Ureter (tissue), 1 donor: Measurements from ENCODE around the gene OSCP1. TPM values are rescaled to one million over a fixed set of nuclear protein-coding genes. Genes with fewer than 3 reads are reported as not detected.

Source experiments
- DNase-seq: peaks from one replicate; pipeline ENCODE4 v3.0.0-alpha.2; 2020; ENCODE audit warnings: low spot score
- total RNA-seq: library from RNA; stranded (reverse); gene quantifications from one replicate; pipeline ENCODE4 v1.2.4, GENCODE V29; 2023
- donor health status: DM: yes; HTN: yes; CAD: no.

The OSCP1 gene
- total RNA-seq, 1 donor from 2014 or later = 13.4 TPM

- no peak for DNase-seq
Observed at GRCh38 chr1:36402504-36402890, 47.8 kb downstream of the OSCP1 start.

- DNase-seq = no peak
Observed at GRCh38 chr1:36401602-36402503, 48.4 kb downstream of the OSCP1 start.

DNA sequence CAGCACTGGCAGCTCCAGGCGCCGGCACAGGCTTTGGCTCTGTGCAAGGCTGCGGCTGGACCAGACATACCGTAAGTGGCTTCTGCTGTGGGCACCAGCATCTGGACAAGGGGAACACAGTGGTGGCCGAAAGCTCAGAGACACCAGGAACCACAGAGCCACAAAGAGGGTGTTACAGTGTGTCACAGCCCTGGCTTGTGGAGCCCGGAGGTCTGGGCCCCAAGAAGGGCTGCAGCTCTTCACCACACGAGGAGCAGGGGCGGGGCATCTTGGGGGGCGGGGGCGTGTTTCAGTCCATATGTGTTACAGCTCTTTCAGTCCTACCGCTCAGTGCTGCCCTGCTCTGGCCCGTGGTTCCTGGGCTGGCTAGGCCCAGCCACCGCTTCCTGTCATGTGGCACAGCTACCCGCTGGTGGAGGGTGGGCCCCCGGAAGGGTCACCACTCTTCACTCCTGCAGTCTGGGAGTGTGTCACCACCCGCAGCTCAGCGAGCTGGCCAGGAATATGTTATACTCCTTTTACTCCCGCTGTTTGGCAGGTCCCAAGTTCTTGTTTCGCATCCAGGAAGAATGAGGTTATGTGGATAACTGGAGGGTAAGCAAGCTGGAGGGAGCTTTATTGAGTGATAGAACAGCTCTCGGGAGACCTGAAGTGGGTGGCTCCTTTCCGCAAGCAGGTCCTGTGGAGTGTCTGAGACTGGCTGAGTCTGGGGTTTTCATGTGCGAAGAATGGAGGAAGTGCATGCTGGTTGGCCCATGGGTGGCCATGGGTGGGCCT lies 49.2 kb downstream of the OSCP1 start:
- DNase-seq = peak; percentile 81

- DNase-seq = no peak
Observed at GRCh38 chr1:36400514-36400824, 49.8 kb downstream of the OSCP1 start.

GRCh38 chr1:36398370-36398977 lies 51.8 kb downstream of the OSCP1 start:
- no peak for DNase-seq

DNA sequence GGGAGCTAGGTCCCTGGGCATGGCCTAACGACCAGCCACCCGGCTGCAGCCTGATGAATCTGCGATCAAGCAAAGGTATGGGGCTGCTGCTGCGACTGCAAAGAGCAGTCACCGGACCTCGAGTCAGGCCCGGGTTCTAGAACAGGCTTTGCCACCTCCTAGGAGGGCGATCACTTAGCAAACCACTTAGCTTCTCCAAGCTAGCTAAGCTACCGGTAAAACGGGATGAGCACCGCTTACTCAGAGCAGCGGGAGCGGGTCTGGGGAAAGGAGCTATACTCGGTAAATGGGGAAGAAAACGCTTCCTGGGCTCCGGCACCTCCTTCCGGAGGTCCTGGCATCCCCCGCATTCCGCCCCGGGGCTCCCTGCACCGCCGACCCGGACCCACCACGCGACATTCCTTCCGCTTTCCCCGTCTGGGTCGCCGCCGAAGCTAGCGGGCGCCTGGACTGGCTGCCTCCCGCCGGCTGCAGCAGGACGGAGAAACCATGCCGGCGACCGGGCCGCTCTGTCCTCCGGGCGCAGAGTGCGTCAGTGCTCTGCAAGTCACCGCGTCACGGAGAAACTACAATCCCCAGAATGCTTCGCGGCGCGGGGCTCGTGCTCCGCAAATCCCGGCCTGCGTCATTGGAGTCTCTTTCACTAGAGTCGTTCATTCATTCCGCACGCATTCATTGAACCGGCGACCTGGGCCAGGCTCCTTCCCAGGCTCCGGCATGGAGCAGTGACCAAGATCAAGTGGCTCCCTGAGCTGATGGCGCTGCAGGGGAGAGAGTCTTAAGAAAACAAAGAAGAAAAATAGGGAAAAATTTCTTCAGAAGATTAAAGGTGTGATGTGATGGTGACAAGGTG lies 52.6 kb downstream of the OSCP1 start, which contains the start of gene LSM10:
Gene LSM10 (minus strand): TSS at position 531 of the 853 bp plus-strand sequence. CDS start 3,779 bp downstream, outside the sequence.
- DNase-seq = peak; percentile 96

GRCh38 chr1:36397083-36397377 lies 53.2 kb downstream of the OSCP1 start:
- no peak for DNase-seq

DNA sequence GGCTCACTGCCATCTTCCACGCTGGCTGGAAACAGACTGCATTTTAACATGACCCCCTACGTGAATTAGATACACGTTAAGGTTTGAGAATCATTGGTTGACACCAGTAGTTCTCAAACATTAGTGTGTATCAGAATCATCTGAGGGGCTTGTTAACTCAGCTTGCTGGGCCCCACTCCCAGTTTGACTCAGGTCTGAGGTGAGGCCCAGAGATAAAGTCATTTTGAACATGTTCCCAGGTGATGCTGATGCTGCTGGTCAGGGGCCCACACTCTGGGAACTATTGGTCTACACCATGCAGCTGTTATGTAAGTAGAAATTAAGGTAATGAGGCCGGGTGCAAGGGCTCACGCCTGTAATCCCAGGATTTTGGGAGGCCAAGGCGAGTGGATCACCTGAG lies 53.9 kb downstream of the OSCP1 start:
- no peak for DNase-seq

- no peak for DNase-seq
Observed at GRCh38 chr1:36393686-36394085, 56.6 kb downstream of the OSCP1 start.

GRCh38 chr1:36392836-36393235 lies 57.4 kb downstream of the OSCP1 start:
- DNase-seq = no peak

DNA sequence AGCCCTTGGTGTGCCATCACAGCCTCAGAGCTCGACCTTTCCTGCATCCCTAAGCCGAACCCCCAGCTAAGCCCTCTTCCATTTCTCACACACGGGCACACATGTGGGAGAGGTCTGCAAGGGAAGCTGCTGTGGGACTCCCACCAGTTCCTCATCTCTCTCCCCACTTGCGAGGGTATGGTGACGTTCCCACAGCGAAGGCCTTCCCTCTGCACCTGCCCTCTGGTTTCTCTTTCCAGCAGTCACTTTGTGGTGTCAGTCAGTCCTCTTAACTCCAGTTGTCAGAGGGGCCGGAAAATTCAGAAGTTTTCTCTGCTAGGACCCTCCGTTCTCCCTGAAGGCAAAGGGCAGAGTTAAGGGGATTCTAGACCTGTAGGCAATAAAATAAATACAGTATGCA lies 59.0 kb downstream of the OSCP1 start:
- DNase-seq = no peak

- no peak for DNase-seq
Observed at GRCh38 chr1:36390411-36390810, 59.8 kb downstream of the OSCP1 start.

DNA sequence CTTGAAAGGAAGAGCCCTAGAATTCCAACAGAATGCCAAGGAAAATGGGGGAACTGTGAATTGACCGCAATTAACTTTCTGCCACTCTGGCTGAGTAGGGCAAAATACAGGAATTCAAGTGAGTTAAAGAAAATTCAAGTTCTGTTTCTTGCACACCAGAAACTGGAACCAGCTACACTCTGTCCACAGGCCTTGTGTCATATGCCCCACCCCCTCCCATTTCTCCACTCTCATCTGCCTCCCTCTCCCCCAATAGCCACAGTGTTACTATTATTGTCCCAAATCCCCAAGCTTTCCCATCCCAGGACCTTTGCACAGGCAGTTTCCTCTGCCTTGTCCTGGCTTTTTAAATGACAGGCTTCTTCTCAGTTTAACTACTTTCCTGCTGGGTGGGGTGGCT lies 60.3 kb downstream of the OSCP1 start:
- no peak for DNase-seq

DNA sequence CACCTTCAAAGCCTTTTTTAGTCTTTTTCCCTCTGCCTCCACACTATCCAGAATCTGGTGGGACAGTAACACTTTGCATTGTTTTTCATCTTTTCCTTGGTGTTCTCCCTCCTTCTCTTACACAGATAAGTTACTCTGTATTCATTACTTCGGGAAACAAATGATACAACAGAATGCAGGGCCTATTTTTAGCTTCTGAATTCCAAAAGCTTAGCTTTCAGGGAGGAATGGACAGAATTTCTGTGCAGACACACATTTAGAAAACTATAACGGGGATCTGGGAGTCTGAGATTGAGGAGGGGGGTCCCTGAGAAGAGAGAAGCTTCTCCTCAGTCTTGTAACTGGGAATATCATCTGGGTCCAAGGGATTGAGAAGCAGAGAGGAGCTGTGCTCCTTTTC lies 61.0 kb downstream of the OSCP1 start:
- DNase-seq = no peak

- no peak for DNase-seq
Observed at GRCh38 chr1:36387141-36387949, 62.9 kb downstream of the OSCP1 start.

DNA sequence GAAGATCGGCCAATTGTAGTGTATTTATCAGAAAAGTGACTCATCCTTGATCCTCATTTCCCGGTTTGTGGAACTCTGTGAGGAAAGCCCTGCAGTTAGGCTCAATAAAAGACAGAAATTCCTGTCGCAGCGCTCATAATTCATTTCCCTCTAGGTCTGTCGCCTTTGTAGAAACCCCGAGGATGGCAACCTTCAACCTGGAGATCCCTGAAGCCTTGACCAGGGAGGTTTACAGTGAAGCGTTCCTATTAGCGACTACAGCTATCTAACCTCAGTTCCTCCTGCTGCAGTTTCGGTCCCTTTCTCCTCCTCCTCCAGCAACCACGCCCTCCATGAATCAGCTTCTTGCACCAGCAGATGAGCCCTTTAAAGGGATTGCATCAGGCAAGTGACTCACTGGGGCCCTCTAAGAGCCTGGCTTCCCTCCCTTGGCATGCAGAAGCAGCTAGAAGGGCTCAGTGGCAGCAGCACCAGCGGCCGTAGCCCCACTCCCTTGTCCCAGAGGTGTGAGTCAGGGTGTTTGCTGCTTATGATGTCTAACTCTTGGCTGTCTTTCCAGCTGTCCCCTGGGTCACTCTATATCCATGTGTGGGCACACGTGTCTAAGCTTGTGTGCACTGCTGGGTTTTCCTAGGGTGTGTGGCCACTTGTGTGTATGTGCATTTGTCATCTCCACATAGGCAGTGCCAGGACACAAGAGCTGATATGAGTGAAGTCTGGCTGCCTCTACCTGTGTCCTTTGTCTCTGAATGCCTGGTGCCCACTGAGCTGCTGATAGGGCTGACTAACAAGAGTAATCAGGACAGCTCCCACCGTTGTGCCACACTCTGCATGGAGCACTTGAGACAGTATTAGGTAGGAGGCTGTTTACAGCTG lies 63.7 kb downstream of the OSCP1 start:
- DNase-seq = peak; percentile 95

- DNase-seq = peak; percentile 99
Observed at GRCh38 chr1:36385410-36386264, 64.6 kb downstream of the OSCP1 start, which contains the start of gene STK40. STK40 (minus strand) TSS chr1:36385924; CDS start chr1:36361332, 24,592 bp downstream.

DNA sequence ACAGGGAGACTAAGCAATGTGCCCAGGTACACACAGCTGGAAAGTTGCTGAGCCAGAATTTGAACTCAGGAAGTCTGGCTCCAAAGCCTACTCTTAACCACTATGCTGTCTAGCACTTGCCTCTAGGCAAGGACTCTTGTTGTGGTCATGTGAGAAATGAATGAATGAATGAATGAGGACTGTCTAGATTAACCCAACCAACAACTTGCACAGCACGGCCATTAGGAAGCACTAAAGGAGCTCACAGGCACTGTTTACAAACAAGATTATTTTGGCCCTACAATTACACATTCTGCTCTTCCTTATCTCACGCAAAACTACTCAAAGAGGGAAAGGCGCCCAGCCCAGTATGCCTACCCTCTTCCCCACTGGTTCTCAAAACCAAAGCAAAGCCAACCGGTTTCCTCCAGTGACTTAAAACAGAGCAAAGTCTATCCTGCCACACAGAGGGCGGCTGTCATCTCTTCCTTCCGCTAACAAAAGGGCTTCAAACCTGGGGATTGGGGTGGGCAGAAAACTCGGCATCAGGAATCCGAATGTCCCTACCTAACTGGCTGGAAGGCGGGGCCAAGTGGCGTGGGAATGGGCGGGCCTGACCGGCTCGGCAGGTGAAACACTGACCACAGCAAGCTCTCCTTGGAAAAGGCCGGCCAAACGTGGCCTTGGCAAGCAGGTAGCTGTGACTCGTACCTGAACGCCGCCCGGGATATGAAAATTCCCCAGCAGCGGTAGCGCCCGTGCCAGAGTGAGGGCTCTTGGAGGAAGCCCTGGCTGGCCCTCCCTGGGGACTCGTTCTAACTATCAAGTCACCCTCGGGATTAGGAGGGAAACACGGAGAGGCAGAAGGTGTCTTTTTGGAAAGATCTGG lies 65.5 kb downstream of the OSCP1 start:
- peak; percentile 82 for DNase-seq
